Ascending aorta (tissue), 2 donors: ENCODE results near the gene NEUROD1. TPM values are rescaled to one million over a fixed set of nuclear protein-coding genes. Genes with fewer than 3 reads are reported as not detected.
A peak's percentile ranks its signal among the peaks of the same experiment; 100 is the strongest.
"Not testable (repeated sequence)": the region's sequence is repeated elsewhere in the genome, so short reads cannot be mapped to it uniquely, and the experiment has no call there.

ENCODE experiments used
- DNase-seq, 2 donors: peaks; one replicate each; pipeline ENCODE4 v3.0.0-alpha.2; 2019; ENCODE audit warnings: low spot score in 2 of 2
- H3K27ac ChIP-seq, 2 donors: fragments of 200-600 bp; sonication (generic); one replicate each; pipeline ENCODE4 v1.5.1; 2016 to 2017; ENCODE audit warnings: mild to moderate bottlenecking in 1 of 2
- H3K27me3 ChIP-seq: fragments of 200-600 bp; sonication (generic); one replicate; pipeline ENCODE4 v1.5.1; 2017
- H3K36me3 ChIP-seq, 2 donors: fragments of 200-600 bp; sonication (generic); one replicate each; pipeline ENCODE4 v1.5.1; 2016
- H3K4me1 ChIP-seq, 2 donors: fragments of 200-600 bp; sonication (generic); one replicate each; pipeline ENCODE4 v1.5.1; 2016 to 2017; ENCODE audit warnings: mild to moderate bottlenecking in 1 of 2
- H3K4me3 ChIP-seq, 2 donors: fragments of 200-600 bp; sonication (generic); one replicate each; pipeline ENCODE4 v1.5.1; 2016 to 2017; ENCODE audit warnings: mild to moderate bottlenecking in 1 of 2
- H3K9me3 ChIP-seq, 2 donors: fragments of 200-600 bp; sonication (generic); one replicate each; pipeline ENCODE4 v1.5.1; 2016
- intact Hi-C: fragments of 100-400 bp; cut with DNase I; formaldehyde crosslinking; loops from one replicate; pipeline ENCODE4 v1.15.1; 2023
- total RNA-seq: library from RNA; depleted of rRNA; stranded (reverse); fragments of >200 nt; gene quantifications from one replicate; pipeline ENCODE4 v1.1.0, GENCODE V29; 2016
- TF ChIP-seq, protein P1 (sequence below), 3 experiments: fragments of 200-600 bp in 2 of 3; fragments of 450-650 bp in 1 of 3; sonication (generic) in 2 of 3; IDR thresholded peaks; one replicate each; pipeline ENCODE4 v1.5.1; 2016 to 2019; ENCODE audit warnings: antibody characterized with exemption in 3 of 3, mild to moderate bottlenecking in 1 of 3, moderate library complexity in 1 of 3

NEUROD1 gene
- not detected for total RNA-seq

DNA sequence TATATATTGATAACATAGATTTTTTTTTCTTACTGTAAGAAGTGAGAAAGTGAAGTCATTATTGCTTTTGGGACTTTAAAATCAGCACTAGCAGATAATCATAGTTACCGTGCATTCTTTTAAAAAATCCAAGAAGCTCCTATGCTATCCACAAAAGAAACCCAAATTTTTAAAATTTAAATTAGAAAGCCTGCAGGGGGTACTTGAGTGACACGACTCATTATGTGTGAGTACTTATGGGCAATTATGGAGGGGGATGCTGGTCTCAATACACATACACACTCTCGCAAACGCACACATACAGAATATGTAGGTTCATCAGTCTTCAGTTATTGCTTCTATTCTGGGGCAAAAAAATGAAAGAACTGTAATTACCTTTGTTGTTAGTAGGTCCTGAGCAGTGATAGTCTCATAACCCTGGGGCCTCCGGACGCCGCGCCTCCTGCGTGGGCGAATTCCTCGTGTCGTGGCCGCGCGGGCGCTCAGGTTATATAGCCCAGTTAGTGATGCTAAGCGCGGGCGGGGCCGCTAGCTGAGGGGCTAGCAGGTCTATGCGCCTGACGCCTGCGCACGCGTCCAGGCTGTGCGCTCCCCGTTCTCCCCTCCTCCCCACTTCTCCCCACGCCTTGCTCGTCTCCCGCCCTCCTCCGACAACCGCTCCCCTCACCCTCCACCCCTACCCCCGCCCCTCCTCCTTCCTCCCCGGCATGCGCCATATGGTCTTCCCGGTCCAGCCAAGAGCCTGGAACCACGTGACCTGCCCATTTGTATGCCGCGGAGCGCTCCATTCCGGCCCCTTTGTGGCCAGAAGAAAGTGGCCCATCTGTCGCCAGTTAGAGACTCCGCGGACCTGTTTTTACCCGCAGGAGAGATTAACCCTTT is at the start of gene NEUROD1:
NEUROD1 (minus strand) TSS at position 463 of the 882 bp plus-strand sequence. CDS start 1,657 bp downstream, outside the sequence.
- H3K27me3 ChIP-seq: peaks cover 9% of the 10 kb centered on the region
- H3K36me3 ChIP-seq: no peaks in the 10 kb centered on the region
- peak within 1 kb of the TSS in 1 of 2 donors; percentile 3 for H3K4me3 ChIP-seq
- no peak within 1 kb of the TSS for H3K27ac ChIP-seq
- peaks cover 0 to 8% of the 10 kb centered on the region in 2 donors for H3K4me1 ChIP-seq
- H3K9me3 ChIP-seq: no peaks in the 10 kb centered on the region
- intact Hi-C loops: no loop called here
- TF ChIP-seq, protein P1, sequence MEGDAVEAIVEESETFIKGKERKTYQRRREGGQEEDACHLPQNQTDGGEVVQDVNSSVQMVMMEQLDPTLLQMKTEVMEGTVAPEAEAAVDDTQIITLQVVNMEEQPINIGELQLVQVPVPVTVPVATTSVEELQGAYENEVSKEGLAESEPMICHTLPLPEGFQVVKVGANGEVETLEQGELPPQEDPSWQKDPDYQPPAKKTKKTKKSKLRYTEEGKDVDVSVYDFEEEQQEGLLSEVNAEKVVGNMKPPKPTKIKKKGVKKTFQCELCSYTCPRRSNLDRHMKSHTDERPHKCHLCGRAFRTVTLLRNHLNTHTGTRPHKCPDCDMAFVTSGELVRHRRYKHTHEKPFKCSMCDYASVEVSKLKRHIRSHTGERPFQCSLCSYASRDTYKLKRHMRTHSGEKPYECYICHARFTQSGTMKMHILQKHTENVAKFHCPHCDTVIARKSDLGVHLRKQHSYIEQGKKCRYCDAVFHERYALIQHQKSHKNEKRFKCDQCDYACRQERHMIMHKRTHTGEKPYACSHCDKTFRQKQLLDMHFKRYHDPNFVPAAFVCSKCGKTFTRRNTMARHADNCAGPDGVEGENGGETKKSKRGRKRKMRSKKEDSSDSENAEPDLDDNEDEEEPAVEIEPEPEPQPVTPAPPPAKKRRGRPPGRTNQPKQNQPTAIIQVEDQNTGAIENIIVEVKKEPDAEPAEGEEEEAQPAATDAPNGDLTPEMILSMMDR (IDR thresholded peaks at IDR 0.05): no peak
- DNase-seq: no peak

DNA sequence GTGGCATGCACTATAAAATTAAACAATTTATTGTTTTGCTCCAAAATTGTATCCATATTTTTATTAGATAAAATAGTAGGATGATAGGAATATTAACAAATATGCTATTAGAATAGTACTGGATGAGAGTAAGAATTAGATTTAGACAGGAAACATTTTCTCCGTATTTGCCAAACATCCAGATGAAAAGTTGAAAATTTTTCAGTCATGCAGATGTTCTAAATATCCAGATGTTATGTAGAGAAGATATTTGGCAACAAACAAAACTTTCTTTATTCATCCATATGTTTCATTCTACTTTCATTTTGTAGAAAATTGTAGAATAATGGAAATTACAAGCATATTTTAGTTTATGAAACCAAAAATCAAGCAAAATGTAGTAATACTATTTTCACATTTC is 45.2 kb upstream of the NEUROD1 start:
- H3K27ac ChIP-seq: no peak overlapping the region
- no peak overlapping the region for H3K4me3 ChIP-seq
- H3K9me3 ChIP-seq: no peaks in the 10 kb centered on the region
- no peaks in the 10 kb centered on the region for H3K4me1 ChIP-seq
- TF ChIP-seq, protein P1 (IDR thresholded peaks at IDR 0.05): no peak
- no peak for DNase-seq
- H3K27me3 ChIP-seq: no peaks in the 10 kb centered on the region
- H3K36me3 ChIP-seq: no peaks in the 10 kb centered on the region
- intact Hi-C loops: no loop called here

DNA sequence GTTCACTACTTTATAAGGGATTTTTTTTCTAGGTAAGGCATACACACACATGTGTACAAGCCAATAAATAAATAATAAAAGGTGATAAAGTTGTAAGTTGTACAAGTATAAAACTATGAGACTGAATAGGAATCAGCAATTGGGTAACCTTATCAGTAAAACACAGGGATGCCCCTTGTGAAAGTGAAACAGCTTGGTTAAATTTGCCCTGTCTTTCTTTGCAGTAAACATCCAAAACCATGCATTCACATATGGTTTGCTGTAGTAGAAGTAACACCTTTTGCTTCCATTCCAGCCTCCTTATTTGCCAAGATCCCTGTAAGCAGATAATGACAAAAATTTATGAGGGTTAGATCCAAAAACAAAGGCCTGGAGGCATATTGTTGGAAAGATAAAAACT is 44.3 kb upstream of the NEUROD1 start:
- Histone ChIP-seq H3K27me3 (no peaks in the 10 kb centered on the region), H3K36me3 (no peaks in the 10 kb centered on the region), H3K4me3 (no peak overlapping the region), H3K4me1 (no peaks in the 10 kb centered on the region), H3K27ac (no peak overlapping the region), H3K9me3 (no peaks in the 10 kb centered on the region)
- no peak for DNase-seq
- TF ChIP-seq, protein P1 (IDR thresholded peaks at IDR 0.05): no peak
- intact Hi-C loops: no loop called here

DNA sequence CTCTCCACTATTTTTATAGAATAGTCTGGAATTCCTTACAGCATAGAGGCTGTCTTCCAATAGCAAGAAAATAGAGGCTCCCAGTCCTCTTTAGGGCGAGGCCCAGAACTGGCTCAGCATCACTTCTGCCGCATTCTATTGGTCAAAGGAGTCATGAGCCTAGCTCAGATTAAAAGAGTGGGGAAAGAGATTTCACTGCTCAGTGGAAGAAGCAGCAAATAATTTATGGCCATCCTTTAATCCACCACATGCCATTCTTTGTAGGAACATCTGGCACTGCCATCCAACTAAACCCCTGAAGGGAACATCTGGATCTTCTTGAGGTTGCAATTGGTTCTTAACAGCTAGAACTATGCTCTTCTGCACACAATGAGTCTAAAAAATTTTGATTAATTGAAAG is 43.4 kb upstream of the NEUROD1 start:
- intact Hi-C loops: no loop called here
- H3K9me3 ChIP-seq: no peaks in the 10 kb centered on the region
- TF ChIP-seq, protein P1 (IDR thresholded peaks at IDR 0.05): no peak

DNA sequence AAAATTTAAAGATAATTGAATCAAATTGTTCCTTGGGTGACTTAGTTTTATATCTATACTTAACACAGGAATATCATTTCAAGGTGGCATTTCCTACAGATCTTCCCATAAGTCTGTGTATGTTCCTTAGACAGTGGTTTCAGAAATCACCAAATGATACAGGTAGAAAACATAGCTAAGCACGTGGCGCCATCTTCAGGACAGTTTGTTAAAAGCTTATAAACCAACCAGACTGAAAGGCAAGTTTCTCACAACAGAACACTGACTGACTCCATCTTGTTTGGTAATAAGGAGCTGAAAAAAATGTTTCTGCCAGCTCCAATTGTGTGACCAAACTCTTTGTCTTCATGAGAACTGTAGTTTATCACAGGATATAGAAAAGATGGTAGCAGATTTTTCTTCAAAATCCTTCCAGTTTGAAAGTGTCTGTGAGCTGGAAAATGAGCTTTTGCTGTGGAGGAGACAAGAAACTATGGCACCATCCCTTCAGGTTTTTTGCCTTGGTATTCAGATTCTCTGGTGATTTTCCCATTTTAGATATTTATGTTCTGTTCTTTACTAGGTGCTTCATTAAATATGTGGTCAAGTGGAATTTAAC is 34.8 kb upstream of the NEUROD1 start:
- intact Hi-C loops: loop anchor here (2.0 to 10.0 kb wide), 3 partner anchors 140 to 1588 kb away; no protein-coding TSS in a partner anchor

More for the DNA sequence above, 43.4 kb upstream of the NEUROD1 start:
- DNase-seq: no peak
- Histone ChIP-seq H3K4me1 (no peaks in the 10 kb centered on the region), H3K27ac (no peak overlapping the region), H3K4me3 (no peak overlapping the region), H3K27me3 (no peaks in the 10 kb centered on the region), H3K36me3 (no peaks in the 10 kb centered on the region)

DNA sequence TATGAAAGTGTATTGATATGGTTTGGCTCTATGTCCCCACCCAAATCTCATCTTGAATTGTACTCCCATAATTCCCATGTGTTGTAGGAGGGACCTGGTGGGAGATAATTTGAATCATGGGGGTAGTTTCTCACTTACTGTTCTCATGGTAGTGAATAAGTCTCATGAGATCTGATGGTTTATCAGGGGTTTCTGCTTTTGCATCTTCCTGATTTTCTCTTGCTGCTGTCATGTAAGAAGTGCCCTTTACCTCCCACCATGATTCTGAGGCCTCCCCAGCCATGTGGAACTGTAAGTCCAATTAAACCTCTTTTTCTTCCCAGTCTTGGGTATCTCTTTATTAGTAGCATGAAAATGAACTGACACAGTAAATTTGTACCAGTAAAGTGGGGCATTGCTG is 30.7 kb upstream of the NEUROD1 start:
- H3K27ac ChIP-seq, H3K4me1 ChIP-seq, H3K9me3 ChIP-seq, DNase-seq, H3K36me3 ChIP-seq, H3K4me3 ChIP-seq, H3K27me3 ChIP-seq: not testable (repeated sequence)
- intact Hi-C loops: loop anchor here (10.0 kb wide), 2 partner anchors 136 to 636 kb away; no protein-coding TSS in a partner anchor

More for the DNA sequence above, 34.8 kb upstream of the NEUROD1 start:
- Histone ChIP-seq H3K4me3 (no peak overlapping the region), H3K27me3 (no peaks in the 10 kb centered on the region), H3K27ac (no peak overlapping the region), H3K4me1 (no peaks in the 10 kb centered on the region), H3K36me3 (no peaks in the 10 kb centered on the region), H3K9me3 (no peaks in the 10 kb centered on the region)
- peak in 1 of 2 donors; percentile 68 for DNase-seq
- TF ChIP-seq, protein P1 (IDR thresholded peaks at IDR 0.05): peak; percentile 20 to 57 (median 46)

DNA sequence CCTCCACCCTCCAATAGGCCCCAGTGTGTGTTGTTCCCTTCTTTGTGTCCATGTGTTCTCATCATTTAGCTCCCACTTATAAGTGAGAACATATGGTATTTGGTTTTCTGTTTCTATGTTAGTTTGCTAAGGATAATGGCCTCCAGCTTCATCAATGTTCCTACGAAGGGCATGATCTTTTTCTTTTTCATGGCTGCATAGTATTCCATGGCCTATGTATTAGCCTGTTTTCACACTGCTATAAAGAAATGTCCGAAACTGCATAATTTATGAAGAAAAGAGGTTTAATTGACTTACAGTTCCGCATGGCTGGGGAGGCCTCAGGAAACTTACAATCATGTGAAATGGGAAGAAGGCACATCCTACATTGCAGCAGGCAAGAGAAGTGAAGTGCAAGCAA is 22.2 kb upstream of the NEUROD1 start:
- H3K9me3 ChIP-seq, intact Hi-C loops, H3K36me3 ChIP-seq, H3K4me3 ChIP-seq, H3K27ac ChIP-seq, H3K27me3 ChIP-seq, H3K4me1 ChIP-seq, DNase-seq: not testable (repeated sequence)
